ENCODE results near the gene PGPEP1.

PGPEP1 gene, protein sequence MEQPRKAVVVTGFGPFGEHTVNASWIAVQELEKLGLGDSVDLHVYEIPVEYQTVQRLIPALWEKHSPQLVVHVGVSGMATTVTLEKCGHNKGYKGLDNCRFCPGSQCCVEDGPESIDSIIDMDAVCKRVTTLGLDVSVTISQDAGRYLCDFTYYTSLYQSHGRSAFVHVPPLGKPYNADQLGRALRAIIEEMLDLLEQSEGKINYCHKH

DNA sequence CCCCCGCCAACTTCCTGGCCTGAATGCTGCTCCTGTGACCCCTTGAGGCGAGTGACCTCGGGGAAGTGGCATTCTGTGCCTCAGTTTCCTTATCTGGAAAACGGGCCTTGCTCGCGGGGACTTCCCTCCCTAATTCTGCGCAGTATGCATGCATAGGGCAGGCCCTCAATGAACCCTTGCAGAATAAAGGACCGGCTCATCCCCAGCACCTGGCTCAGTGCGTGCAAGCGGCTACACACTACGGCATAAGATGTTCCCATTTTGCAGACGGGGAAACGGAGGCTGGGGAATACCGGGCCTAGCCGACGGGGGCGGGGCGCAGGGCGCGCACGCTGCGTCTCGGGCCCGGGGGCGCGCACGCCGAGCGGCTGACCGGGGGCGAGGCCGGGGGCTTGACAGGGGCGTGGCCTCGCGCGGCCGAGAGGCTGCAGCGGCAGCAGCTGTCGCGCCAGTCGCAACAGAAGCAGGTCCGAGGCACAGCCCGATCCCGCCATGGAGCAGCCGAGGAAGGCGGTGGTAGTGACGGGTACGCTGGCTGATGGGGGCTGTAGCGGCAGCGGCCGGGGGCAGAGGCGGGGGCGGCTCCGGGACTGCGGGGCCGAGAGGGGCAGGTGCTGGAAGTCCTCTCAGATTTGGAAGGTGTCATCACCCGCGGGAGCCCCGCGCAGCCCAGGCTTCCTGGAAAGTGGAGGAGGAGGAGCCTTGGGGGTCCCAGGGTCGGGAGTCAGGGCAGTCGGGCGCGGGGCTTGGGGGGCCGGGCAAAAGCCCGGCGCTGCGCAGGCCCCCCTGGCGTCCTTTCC is at the start of gene PGPEP1:
TSS of gene PGPEP1 (plus strand) at position 409 of the 800 bp plus-strand sequence. CDS start at position 493, 84 bp downstream.
- no peak for DNase-seq

- no peak for DNase-seq
Measured at GRCh38 chr19:18291019-18291524, 49.3 kb upstream of the PGPEP1 start.

DNA sequence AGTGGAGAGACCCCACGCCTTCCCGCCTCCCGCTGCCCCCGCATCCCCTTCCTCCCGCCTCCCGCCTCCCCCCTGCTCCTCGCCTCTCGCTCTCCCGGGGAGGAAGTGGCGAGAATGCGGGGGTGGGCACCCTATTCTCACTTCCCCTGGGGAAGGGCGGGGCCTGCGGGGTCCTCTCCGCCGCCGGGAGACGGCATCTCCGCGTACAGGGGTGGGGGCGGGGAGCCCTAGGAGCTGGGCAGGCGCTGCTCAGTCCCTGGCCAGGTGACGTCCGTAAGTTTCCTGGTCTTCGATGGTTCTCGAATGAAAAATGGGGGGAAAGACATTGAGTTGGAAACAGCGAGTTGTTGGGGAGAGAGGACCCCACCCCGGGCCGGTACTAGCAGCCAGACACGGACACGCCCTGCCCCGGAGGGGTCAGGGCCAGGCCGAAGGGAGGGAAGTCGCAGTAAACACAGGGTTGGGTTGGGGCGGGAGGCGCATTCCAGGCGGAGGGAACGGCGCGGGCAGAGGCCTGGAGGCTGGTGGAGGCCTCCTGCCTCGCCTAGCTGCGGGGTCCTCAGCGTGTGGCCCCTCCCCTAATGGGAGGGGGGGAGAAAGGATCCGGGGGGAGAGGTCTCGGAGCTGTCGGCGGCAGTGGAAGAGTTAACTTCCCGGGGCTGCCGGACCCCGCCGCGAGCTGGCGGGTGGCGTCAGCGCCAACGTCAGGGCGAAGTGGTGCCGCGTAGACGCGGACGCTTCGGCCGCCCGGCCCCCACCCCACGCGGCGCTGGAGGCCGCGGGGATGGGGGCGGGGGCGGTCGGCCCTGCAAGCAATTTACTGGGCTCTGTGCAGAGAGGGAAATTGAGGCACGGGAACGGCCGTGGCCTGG is 48.6 kb upstream of the PGPEP1 start:
- peak; percentile 56 for DNase-seq

DNA sequence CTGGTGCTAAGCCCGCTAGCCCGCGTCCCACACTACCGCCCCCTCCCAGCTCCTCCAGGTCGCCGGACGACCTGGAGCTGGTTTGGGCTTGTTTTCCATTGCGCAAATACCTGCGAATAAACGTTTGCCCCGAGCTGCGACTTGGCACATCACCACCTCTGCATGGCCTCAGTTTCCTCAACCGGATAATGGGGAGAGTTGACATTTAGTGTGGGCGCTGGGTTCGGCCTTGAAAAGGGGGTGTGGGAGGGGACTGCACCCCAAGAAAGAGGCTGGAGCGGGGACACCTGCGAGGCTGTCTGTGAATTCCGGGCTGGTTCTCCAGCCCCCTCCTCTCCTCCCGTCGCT is 48.0 kb upstream of the PGPEP1 start:
- no peak for DNase-seq

GRCh38 chr19:18292810-18293641 is 47.4 kb upstream of the PGPEP1 start:
- no peak for DNase-seq

DNA sequence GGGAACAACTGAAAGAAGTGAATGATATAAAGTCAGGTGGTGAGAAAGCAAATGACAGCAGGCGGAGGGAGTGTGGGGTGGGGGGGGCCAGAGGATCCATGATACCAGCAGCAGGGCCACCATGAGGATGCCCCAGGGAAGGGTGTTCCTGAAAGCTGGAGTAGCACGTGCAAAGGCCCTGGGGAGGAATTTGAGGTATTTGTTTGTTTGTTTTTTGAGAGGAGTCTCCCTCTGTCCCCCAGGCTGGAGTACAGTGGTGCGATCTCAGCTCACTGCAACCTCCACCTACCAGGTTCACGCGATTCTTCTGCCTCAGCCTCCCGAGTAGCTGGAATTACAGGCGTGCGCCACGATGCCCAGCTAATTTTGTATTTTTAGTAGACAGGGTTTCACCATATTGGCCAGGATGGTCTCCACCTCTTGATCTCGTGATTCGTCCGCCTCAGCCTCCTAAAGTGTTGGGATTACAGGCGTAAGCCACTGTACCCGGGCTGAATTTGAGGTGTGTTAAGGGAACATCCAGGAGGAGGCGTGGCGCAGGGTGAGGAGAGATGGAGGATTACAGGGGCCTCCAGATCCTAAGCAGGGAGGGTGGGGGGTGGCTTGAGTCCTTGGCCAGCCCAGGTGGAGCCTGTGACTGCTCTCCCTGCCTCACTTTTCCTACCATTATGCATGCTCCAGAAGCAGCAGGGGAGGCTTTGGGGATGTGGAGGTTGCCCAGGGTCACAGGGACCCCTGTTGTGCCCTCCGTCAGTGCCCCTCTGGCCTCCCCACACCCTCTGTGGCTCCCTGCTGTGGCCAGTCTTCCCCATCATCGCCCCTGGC is 46.5 kb upstream of the PGPEP1 start:
- no peak for DNase-seq

- peak; percentile 24 for DNase-seq
Measured at GRCh38 chr19:18294467-18294864, 45.9 kb upstream of the PGPEP1 start.

DNA sequence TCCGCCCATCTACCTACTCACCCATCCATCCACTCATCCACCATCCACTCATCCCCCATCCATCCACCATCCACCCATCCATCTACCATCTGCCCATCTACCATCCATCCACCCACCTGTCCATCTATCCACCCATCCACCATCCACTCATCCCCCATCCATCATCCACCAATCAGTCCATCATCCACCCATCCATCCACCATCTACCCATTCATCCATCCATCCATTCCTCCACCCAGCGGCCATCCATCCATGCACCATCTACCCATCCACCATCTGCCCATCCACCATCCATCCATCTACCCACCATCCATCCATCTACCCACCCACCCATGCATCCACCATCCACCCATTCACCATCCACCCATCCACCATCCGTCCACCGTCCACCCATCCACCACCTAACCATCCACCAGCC is 45.4 kb upstream of the PGPEP1 start:
- DNase-seq = no peak

DNA sequence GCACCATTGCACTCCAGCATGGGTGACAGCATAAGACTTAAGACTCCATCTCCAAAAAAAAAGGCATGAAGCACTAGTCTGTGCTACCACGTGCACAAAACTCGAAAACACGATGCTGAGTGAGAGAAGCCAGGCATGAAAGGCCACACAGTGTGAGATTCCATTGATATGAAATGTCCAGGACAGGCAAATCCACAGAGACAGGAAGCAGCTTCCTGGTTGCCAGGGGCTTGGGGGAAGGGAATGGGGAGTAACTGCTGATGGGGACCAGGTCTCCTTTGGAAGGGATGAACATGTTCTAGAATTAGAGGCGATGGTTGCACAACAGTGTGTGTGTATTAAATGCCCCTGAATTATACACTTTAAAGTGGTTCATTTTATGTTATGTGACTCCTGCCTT is 43.1 kb upstream of the PGPEP1 start:
- DNase-seq = no peak

DNA sequence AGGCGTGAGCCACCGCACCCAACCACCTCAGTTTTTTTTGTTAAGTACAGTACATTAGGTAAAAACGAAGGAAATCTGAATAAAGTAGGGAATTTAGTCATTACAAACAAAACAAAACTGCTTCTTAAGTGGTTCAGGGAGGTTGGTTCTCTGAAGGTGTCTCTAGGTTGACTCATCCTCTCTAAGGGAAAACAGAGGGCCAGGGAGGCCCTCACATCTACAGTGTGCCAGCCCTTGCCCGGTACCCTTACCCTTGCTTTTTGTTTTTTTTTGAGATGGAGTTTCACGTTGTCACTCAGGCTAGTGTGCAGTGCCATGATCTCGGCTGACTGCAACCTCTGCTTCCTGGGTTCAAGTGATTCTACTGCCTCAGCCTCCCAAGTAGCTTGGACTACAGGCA is 41.8 kb upstream of the PGPEP1 start:
- no peak for DNase-seq

DNA sequence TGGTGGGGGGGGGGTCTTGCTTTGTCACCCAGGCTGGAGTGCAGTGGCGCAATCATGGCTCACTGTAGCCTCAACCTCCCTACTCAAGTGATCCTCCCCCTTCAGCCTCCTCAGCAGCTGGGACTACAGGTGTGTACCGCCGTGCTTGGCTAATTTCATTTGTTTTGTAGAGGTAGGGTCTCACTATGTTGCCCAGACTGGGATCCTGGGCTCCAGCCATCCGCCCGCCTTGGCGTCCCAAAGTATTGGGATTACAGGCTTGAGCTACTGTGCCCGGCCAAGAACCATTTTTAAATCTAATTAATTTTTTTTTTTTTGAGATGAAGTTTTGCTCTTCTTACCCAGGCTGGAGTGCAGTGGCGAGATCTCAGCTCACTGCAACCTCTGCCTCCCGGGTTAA is 40.7 kb upstream of the PGPEP1 start:
- no peak for DNase-seq

DNA sequence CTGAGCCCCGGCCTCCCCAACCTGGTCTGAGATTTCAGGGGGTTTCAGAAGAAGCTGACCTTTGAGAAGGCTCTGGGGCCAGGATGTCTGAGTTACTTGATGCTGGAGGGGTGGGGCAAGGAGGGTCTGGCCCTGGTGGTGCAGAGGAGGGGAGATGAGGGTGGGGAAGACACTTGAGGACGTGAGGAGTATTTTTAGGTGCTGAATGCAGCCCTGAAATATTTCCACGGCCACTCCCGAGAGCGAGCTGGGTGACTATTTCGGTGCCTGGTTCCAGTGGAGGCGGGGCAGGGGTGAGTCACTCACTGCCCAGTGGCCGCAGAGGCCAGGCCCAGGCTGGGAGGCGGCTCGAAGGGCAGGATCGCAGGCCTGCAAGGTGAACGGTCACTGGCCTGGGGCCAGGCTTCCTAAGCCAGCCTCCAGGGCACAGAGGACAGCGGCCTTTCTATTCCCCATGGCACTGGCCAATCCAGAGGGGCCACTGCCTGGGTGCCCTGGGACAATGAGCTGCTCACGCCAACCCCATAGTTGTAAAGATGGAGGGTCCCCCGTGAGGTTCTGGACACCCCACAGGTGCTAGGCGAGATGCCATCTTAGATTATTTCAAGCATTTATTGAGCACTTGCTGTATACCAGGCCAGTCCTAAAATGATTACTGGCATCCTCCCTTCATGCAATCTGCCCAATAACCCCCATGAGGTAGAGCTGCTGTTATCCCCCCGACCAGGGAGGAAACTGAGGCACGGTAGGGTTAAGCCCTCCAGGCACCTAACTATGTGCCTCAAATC is 39.3 kb upstream of the PGPEP1 start:
- no peak for DNase-seq

GRCh38 chr19:18301718-18302111 is 38.7 kb upstream of the PGPEP1 start:
- DNase-seq = no peak

DNA sequence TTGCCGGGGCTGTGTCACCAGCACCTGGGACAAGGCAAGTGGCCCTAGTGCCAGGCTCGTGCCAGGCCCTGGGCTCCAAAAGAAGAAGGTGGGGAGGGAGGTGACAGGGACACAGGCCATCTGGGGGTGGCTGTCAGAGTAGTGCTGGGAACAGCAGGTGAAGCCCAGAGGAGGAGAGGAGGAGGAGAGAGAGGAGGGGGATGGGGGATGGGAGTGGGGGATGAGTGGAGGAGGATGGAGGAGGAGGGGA is 36.3 kb upstream of the PGPEP1 start:
- DNase-seq = no peak

DNA sequence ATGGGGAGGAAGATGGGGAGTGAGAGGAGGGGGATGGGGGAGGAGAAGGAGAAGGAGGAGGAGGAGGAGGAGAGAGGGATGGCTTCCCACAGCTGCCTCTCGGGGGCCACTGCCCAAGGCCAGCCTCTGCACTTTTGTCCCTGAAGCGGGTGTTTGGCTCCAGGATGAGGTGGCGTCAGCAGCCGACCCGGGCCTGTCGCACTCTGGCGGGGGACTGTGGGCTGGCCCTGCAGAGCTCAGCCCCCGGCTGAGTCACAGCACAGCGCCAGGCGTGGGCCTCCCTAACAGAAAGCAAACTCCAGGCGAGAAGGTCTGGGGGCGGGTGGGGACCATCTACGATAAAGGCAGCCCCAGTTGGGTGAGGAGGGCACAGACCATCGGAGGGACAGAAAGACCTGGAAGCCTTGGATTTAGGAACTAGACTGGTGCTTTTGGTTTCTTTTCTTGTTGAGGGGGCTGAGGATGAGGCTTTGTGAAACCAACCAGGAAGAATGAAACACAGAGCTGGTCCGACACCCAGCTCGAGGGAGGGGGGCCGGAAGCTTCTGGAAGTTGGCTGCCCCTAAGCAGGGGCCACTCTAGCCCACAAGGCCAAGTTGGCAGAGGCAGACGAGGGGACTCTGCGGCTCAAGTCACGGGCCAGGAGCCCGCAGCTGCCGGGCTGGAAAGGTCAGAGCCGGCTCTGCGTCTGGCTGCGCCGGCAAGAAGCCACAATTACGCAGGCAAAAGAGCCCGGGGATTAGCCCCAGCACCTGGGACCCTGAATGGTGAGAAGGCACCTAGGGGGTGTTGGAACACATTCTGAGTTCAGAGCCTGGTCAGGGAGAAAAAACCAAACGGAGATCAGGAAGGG is 35.7 kb upstream of the PGPEP1 start:
- no peak for DNase-seq

- no peak for DNase-seq
Measured at GRCh38 chr19:18306209-18306887, 34.0 kb upstream of the PGPEP1 start.

- no peak for DNase-seq
Measured at GRCh38 chr19:18306888-18307260, 33.5 kb upstream of the PGPEP1 start.

- no peak for DNase-seq
Measured at GRCh38 chr19:18307271-18307681, 33.1 kb upstream of the PGPEP1 start.

All from DMS79 (cell line).